HEK293T (cell line): ENCODE results near the gene PSMD4.

Experiments used
- ARNT ChIP-seq: fragments of 450-650 bp; IDR thresholded peaks from 2 replicates; pipeline ENCODE4 v1.6.1; 2017; ENCODE audit warnings: mild to moderate bottlenecking
- BHLHE40 ChIP-seq: fragments of 450-650 bp; IDR thresholded peaks from 2 replicates; pipeline ENCODE4 v1.6.1; 2016; ENCODE audit warnings: mild to moderate bottlenecking, moderate library complexity, borderline replicate concordance
- CTBP1 ChIP-seq: fragments of 450-650 bp; IDR thresholded peaks from 2 replicates; pipeline ENCODE4 v1.6.1; 2016; ENCODE audit warnings: borderline replicate concordance
- ELF4 ChIP-seq: fragments of 450-650 bp; IDR thresholded peaks from 2 replicates; pipeline ENCODE4 v1.6.1; 2017; ENCODE audit warnings: antibody characterized with exemption
- FOXA1 ChIP-seq: fragments of 450-650 bp; IDR thresholded peaks from 2 replicates; pipeline ENCODE4 v1.6.1; 2016; ENCODE audit warnings: mild to moderate bottlenecking
- FOXK2 ChIP-seq: fragments of 450-650 bp; IDR thresholded peaks from 2 replicates; pipeline ENCODE4 v1.6.1; 2016; ENCODE audit warnings: mild to moderate bottlenecking
- FOXM1 ChIP-seq: fragments of 450-650 bp; IDR thresholded peaks from 2 replicates; pipeline ENCODE4 v1.6.1; 2017; ENCODE audit warnings: mild to moderate bottlenecking, borderline replicate concordance
- HDGF ChIP-seq: fragments of 450-650 bp; IDR thresholded peaks from 2 replicates; pipeline ENCODE4 v1.6.1; 2017; ENCODE audit warnings: antibody characterized with exemption, borderline replicate concordance
- NFRKB ChIP-seq: fragments of 450-650 bp; IDR thresholded peaks from 2 replicates; pipeline ENCODE4 v1.6.1; 2016; ENCODE audit warnings: mild to moderate bottlenecking, moderate library complexity
- SP1 ChIP-seq: fragments of 450-650 bp; IDR thresholded peaks from 2 replicates; pipeline ENCODE4 v1.6.1; 2017
- SUZ12 ChIP-seq: fragments of 450-650 bp; IDR thresholded peaks from 2 replicates; pipeline ENCODE4 v1.6.1; 2016; ENCODE audit warnings: mild to moderate bottlenecking
- TARDBP ChIP-seq: fragments of 450-650 bp; IDR thresholded peaks from 2 replicates; pipeline ENCODE4 v1.6.1; 2016
- TF ChIP-seq, protein P1 (sequence below): fragments of 450-650 bp; IDR thresholded peaks from 2 replicates; pipeline ENCODE4 v1.6.1; 2016

- TF ChIP-seq HDGF, result no peak
- no peak for TF ChIP-seq FOXA1
- no peak for TF ChIP-seq ELF4
- no peak for TF ChIP-seq SUZ12
- TF ChIP-seq BHLHE40, result no peak
- TF ChIP-seq FOXM1, result no peak
- TF ChIP-seq SP1, result no peak
- TF ChIP-seq NFRKB, result no peak
- TF ChIP-seq CTBP1, result no peak
- TF ChIP-seq, protein P1, sequence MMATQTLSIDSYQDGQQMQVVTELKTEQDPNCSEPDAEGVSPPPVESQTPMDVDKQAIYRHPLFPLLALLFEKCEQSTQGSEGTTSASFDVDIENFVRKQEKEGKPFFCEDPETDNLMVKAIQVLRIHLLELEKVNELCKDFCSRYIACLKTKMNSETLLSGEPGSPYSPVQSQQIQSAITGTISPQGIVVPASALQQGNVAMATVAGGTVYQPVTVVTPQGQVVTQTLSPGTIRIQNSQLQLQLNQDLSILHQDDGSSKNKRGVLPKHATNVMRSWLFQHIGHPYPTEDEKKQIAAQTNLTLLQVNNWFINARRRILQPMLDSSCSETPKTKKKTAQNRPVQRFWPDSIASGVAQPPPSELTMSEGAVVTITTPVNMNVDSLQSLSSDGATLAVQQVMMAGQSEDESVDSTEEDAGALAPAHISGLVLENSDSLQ, result no peak
- no peak for TF ChIP-seq TARDBP
- TF ChIP-seq ARNT, result no peak
- no peak for TF ChIP-seq FOXK2
These were observed 11.8 kb downstream of the PSMD4 start for GRCh38 chr1:151266315-151266714.
